Suprapubic skin (tissue), 3 donors: Measurements from ENCODE around the gene HAPLN1.

Experiments used
- EP300 ChIP-seq: sonication (generic); formaldehyde crosslinking; IDR thresholded peaks from one replicate; pipeline ENCODE4 v1.6.1; 2017; ENCODE audit warnings: antibody characterized with exemption
- POLR2A ChIP-seq, 2 donors: fragments of 450-650 bp; IDR thresholded peaks; one replicate each; pipeline ENCODE4 v1.6.1; 2017; ENCODE audit warnings: antibody characterized with exemption in 2 of 2, mild to moderate bottlenecking in 2 of 2, moderate library complexity in 2 of 2
- TF ChIP-seq, protein P1 (sequence below), 2 donors: fragments of 200-600 bp in 1 of 2; fragments of 450-650 bp in 1 of 2; sonication (generic) in 1 of 2; IDR thresholded peaks; one replicate each; pipeline ENCODE4 v1.5.1; 2016 to 2019; ENCODE audit warnings: antibody characterized with exemption in 2 of 2, mild to moderate bottlenecking in 1 of 2, moderate library complexity in 1 of 2

DNA sequence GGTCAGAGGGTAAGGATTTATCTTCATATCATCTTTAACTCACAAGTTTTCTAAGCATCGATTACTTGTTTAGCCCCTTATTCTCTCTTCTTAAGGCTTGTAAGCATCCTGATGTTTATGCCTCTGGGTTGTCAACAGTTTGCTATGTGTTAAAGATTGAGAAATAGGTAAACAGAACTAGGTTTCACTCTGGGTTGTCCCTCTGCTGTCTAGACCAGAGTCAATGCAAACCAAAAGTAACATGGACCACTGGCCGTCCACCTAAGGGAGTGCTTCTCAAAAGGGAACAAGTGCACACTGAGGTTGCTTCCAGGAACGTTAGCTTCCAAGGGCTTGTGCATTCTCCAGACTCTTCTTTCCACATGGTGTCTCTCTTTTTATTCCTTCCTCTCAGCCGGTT lies 39.9 kb upstream of the HAPLN1 start:
- TF ChIP-seq, protein P1, sequence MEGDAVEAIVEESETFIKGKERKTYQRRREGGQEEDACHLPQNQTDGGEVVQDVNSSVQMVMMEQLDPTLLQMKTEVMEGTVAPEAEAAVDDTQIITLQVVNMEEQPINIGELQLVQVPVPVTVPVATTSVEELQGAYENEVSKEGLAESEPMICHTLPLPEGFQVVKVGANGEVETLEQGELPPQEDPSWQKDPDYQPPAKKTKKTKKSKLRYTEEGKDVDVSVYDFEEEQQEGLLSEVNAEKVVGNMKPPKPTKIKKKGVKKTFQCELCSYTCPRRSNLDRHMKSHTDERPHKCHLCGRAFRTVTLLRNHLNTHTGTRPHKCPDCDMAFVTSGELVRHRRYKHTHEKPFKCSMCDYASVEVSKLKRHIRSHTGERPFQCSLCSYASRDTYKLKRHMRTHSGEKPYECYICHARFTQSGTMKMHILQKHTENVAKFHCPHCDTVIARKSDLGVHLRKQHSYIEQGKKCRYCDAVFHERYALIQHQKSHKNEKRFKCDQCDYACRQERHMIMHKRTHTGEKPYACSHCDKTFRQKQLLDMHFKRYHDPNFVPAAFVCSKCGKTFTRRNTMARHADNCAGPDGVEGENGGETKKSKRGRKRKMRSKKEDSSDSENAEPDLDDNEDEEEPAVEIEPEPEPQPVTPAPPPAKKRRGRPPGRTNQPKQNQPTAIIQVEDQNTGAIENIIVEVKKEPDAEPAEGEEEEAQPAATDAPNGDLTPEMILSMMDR (IDR thresholded peaks at IDR 0.05), result no peak
- TF ChIP-seq EP300, result no peak
- no peak for TF ChIP-seq POLR2A (IDR thresholded peaks at IDR 0.05)
